ENCODE results near the gene DHCR7.

DNA sequence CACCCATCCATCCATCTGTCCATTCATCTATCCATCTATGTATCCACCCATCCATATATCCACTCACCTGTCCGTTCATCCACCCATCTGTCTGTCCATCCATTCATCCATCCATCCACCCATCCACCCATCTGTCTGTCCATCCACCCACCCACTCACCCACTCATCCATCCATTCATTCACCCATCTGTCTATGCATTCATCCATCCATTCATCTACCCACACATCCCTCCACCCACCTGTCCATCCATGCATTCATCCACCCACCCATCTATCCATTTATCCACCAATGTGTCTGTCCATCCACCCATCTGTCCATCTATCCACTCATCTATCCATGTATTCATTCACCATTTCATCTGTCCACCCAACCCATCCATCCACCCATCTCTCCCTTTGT, 38.1 kb upstream of the DHCR7 start:
- TF ChIP-seq, protein P1, sequence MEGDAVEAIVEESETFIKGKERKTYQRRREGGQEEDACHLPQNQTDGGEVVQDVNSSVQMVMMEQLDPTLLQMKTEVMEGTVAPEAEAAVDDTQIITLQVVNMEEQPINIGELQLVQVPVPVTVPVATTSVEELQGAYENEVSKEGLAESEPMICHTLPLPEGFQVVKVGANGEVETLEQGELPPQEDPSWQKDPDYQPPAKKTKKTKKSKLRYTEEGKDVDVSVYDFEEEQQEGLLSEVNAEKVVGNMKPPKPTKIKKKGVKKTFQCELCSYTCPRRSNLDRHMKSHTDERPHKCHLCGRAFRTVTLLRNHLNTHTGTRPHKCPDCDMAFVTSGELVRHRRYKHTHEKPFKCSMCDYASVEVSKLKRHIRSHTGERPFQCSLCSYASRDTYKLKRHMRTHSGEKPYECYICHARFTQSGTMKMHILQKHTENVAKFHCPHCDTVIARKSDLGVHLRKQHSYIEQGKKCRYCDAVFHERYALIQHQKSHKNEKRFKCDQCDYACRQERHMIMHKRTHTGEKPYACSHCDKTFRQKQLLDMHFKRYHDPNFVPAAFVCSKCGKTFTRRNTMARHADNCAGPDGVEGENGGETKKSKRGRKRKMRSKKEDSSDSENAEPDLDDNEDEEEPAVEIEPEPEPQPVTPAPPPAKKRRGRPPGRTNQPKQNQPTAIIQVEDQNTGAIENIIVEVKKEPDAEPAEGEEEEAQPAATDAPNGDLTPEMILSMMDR (conservative IDR thresholded peaks at IDR 0.05; ENCODE audit: low read depth, low read length) = no peak
- TF ChIP-seq EZH2 (IDR thresholded peaks at IDR 0.05; ENCODE audit: borderline replicate concordance, low read depth, low read length, poor library complexity, severe bottlenecking) = no peak
